H1 (cell line): ENCODE results near the gene ISL2. TPM values are rescaled to one million over a fixed set of nuclear protein-coding genes. Genes with fewer than 3 reads are reported as not detected.

ENCODE experiments used
- CTCF ChIA-PET: fragments of 300-600 bp; sonication (Branson Sonifier 250); formaldehyde crosslinking; loops from one replicate; lab custom pipeline; 2021; ENCODE audit not compliant: partially characterized antibody; lab: Charles Lee
- POLR2A ChIA-PET: fragments of 300-600 bp; sonication (Branson Sonifier 250); formaldehyde crosslinking; loops from one replicate; lab custom pipeline; 2021; ENCODE audit warnings: inconsistent platforms; ENCODE audit not compliant: partially characterized antibody; lab: Charles Lee
- DNase-seq, 2 experiments: peaks; one replicate each; pipeline versions ENCODE4 v3.0.0 to v3.0.0-alpha.2; 2010 to 2022; ENCODE audit warnings: low spot score in 2 of 2, low read depth in 1 of 2, mixed read lengths in 1 of 2
- FAIRE-seq: peaks from 2 replicates; lab custom pipeline; 2011; peaks lifted over from hg19 to GRCh38; lab: Jason Lieb, UNC
- H2AFZ ChIP-seq: 2 replicates; pipeline ENCODE4 v1.8.1; 2012; ENCODE audit warnings: low read length, inconsistent platforms
- H2AK5ac ChIP-seq: 2 replicates; pipeline ENCODE4 v1.6.1; 2013; ENCODE audit warnings: low read depth, low read length
- H2BK120ac ChIP-seq: replicated peaks from 2 replicates; pipeline ENCODE3; 2013; ENCODE audit warnings: low read depth, low read length, inconsistent platforms
- H2BK12ac ChIP-seq: 2 replicates; pipeline ENCODE4 v1.6.1; 2013; ENCODE audit warnings: low read depth, low read length
- H2BK15ac ChIP-seq: 2 replicates; pipeline ENCODE4 v1.6.1; 2013; ENCODE audit warnings: low read length
- H2BK20ac ChIP-seq: 2 replicates; pipeline ENCODE4 v1.6.1; 2013; ENCODE audit warnings: low read length
- H2BK5ac ChIP-seq: 2 replicates; pipeline ENCODE4 v1.6.1; 2013; ENCODE audit warnings: low read depth, low read length
- H3K14ac ChIP-seq: 2 replicates; pipeline ENCODE4 v1.6.1; 2013; ENCODE audit warnings: inconsistent platforms; ENCODE audit not compliant: insufficient read length
- H3K18ac ChIP-seq: 2 replicates; pipeline ENCODE4 v1.6.1; 2013; ENCODE audit warnings: low read length; ENCODE audit errors: extremely low read depth
- H3K23ac ChIP-seq: 2 replicates; pipeline ENCODE4 v1.6.1; 2013; ENCODE audit warnings: inconsistent platforms; ENCODE audit not compliant: insufficient read length
- H3K23me2 ChIP-seq: 2 replicates; pipeline ENCODE4 v1.6.1; 2013; ENCODE audit warnings: low read depth, low read length
- H3K27ac ChIP-seq: 2 replicates; pipeline ENCODE4 v1.6.1; 2011; ENCODE audit warnings: low read depth, low read length, inconsistent platforms
- H3K27me3 ChIP-seq, 4 experiments: replicated peaks in 1 of 4; 1 replicate in 1 of 4; 2 replicates in 3 of 4; pipeline versions ENCODE4 v1.6.1 to v1.8.1; 2011 to 2013; ENCODE audit warnings: low read length in 3 of 4, mild to moderate bottlenecking in 3 of 4, inconsistent platforms in 2 of 4, mixed read lengths in 2 of 4, moderate library complexity in 1 of 4; ENCODE audit not compliant: control insufficient read depth in 3 of 4, insufficient read depth in 3 of 4; ENCODE audit errors: extremely low read depth in 1 of 4
- H3K36me3 ChIP-seq, 4 experiments: 2 replicates each; pipeline versions ENCODE4 v1.6.1 to v1.8.1; 2011 to 2013; ENCODE audit warnings: mild to moderate bottlenecking in 4 of 4, low read length in 3 of 4, moderate library complexity in 2 of 4, control low read depth in 1 of 4, inconsistent platforms in 1 of 4; ENCODE audit not compliant: insufficient read depth in 4 of 4, control insufficient read depth in 2 of 4
- H3K4ac ChIP-seq: replicated peaks from 2 replicates; pipeline ENCODE3; 2013; ENCODE audit warnings: low read length, low read depth, mixed read lengths, inconsistent platforms; ENCODE audit not compliant: insufficient read length
- H3K4me1 ChIP-seq, 4 experiments: replicated peaks in 1 of 4; 1 replicate in 1 of 4; 2 replicates in 3 of 4; pipeline versions ENCODE4 v1.6.1 to v1.8.1; 2011 to 2013; ENCODE audit warnings: low read length in 3 of 4, inconsistent platforms in 2 of 4, mixed read lengths in 1 of 4; ENCODE audit not compliant: insufficient read depth in 4 of 4, control insufficient read depth in 3 of 4
- H3K4me2 ChIP-seq, 2 experiments: 2 replicates each; pipeline versions ENCODE4 v1.6.1 to v1.8.1; 2011 to 2013; ENCODE audit warnings: low read depth in 2 of 2, low read length in 2 of 2, control low read depth in 1 of 2, inconsistent platforms in 1 of 2, mild to moderate bottlenecking in 1 of 2; ENCODE audit not compliant: insufficient read depth in 1 of 2
- H3K4me3 ChIP-seq, 4 experiments: fragments of 200-600, 300-600 bp in 1 of 4; sonication (generic), shearing (Covaris generic), sonication (Bioruptor Twin) in 1 of 4; 2 replicates each; pipeline versions ENCODE4 v1.5.1 to v1.8.1; 2011 to 2016; ENCODE audit warnings: low read length in 4 of 4, low read depth in 3 of 4, control low read depth in 2 of 4, inconsistent platforms in 2 of 4, mild to moderate bottlenecking in 2 of 4, mixed read lengths in 1 of 4, moderate library complexity in 1 of 4; ENCODE audit not compliant: insufficient read depth in 2 of 4; ENCODE audit errors: extremely low read depth in 1 of 4
- H3K56ac ChIP-seq: replicated peaks from 2 replicates; pipeline ENCODE3; 2013; ENCODE audit warnings: low read depth, mild to moderate bottlenecking, mixed read lengths, low read length, inconsistent platforms; ENCODE audit not compliant: insufficient read length
- H3K79me1 ChIP-seq: 2 replicates; pipeline ENCODE4 v1.6.1; 2013; ENCODE audit warnings: low read depth, low read length, control low read depth
- H3K79me2 ChIP-seq, 2 experiments: 2 replicates each; pipeline versions ENCODE4 v1.6.1 to v1.8.1; 2012 to 2013; ENCODE audit warnings: low read length in 2 of 2, mild to moderate bottlenecking in 2 of 2, inconsistent platforms in 1 of 2; ENCODE audit not compliant: insufficient read depth in 2 of 2, control insufficient read depth in 1 of 2
- H3K9ac ChIP-seq, 4 experiments: replicated peaks in 1 of 4; 1 replicate in 1 of 4; 2 replicates in 3 of 4; pipeline versions ENCODE4 v1.6.1 to v1.8.1; 2011 to 2013; ENCODE audit warnings: low read depth in 3 of 4, low read length in 3 of 4, control low read depth in 2 of 4, mild to moderate bottlenecking in 2 of 4, moderate library complexity in 2 of 4, inconsistent platforms in 1 of 4; ENCODE audit errors: extremely low read depth in 1 of 4
- H3K9me3 ChIP-seq, 2 experiments: 2 replicates each; pipeline versions ENCODE4 v1.6.1 to v1.8.1; 2012 to 2013; ENCODE audit warnings: mild to moderate bottlenecking in 2 of 2, moderate library complexity in 2 of 2, control low read depth in 1 of 2, inconsistent platforms in 1 of 2, low read depth in 1 of 2, low read length in 1 of 2, mixed read lengths in 1 of 2; ENCODE audit not compliant: insufficient read depth in 2 of 2
- H4K20me1 ChIP-seq, 2 experiments: replicated peaks in 1 of 2; 2 replicates each; pipeline versions ENCODE3 to v1.8.1; 2011 to 2013; ENCODE audit warnings: inconsistent platforms in 2 of 2, low read length in 2 of 2, mild to moderate bottlenecking in 1 of 2; ENCODE audit not compliant: insufficient read depth in 2 of 2, control insufficient read depth in 1 of 2
- H4K5ac ChIP-seq: 2 replicates; pipeline ENCODE4 v1.6.1; 2013; ENCODE audit warnings: low read length, low read depth, mixed read lengths, inconsistent platforms; ENCODE audit not compliant: insufficient read length
- H4K8ac ChIP-seq: 2 replicates; pipeline ENCODE4 v1.8.0; 2013; ENCODE audit warnings: mild to moderate bottlenecking, moderate library complexity, low read length, inconsistent platforms; ENCODE audit not compliant: insufficient read depth; ENCODE audit errors: extremely low read depth
- H4K91ac ChIP-seq: replicated peaks from 2 replicates; pipeline ENCODE3; 2013; ENCODE audit warnings: low read length, mixed read lengths, inconsistent platforms; ENCODE audit not compliant: insufficient read length
- BACH1 ChIP-seq: IDR thresholded peaks from 2 replicates; pipeline ENCODE4 v1.6.1; 2012; ENCODE audit warnings: low read length, improper control_type of control experiment
- CREB1 ChIP-seq: IDR thresholded peaks from 2 replicates; pipeline ENCODE4 v1.6.1; 2012; ENCODE audit warnings: inconsistent platforms
- HDAC2 ChIP-seq, 2 experiments: fragments of 300-600 bp in 1 of 2; sonication (generic) in 1 of 2; IDR thresholded peaks; 2 replicates each; pipeline ENCODE4 v1.6.1; 2011 to 2012; ENCODE audit warnings: low read depth in 2 of 2, low read length in 2 of 2, mild to moderate bottlenecking in 2 of 2, moderate library complexity in 2 of 2, borderline replicate concordance in 1 of 2, inconsistent platforms in 1 of 2
- JUND ChIP-seq: IDR thresholded peaks from 2 replicates; pipeline ENCODE4 v1.6.1; 2011; ENCODE audit warnings: mild to moderate bottlenecking, improper control_type of control experiment, low read length
- NRF1 ChIP-seq: IDR thresholded peaks from 2 replicates; pipeline ENCODE4 v1.6.1; 2011; ENCODE audit warnings: mild to moderate bottlenecking, low read depth, low read length, improper control_type of control experiment
- RFX5 ChIP-seq: IDR thresholded peaks from 2 replicates; pipeline ENCODE4 v1.6.1; 2011; ENCODE audit warnings: low read depth, low read length, improper control_type of control experiment, borderline replicate concordance
- SP2 ChIP-seq: IDR thresholded peaks from 2 replicates; pipeline ENCODE4 v1.6.1; 2012; ENCODE audit warnings: mild to moderate bottlenecking, low read length, inconsistent platforms
- SP4 ChIP-seq: IDR thresholded peaks from 2 replicates; pipeline ENCODE4 v1.6.1; 2012; ENCODE audit warnings: low read length, inconsistent platforms
- WGBS, 2 experiments: shearing (Covaris generic) in 1 of 2; methylation state at CpG; one replicate each; pipeline versions ENCODE4 v1.1.6 to v1.1.7; 2013 to 2015; ENCODE audit warnings: low lambda C conversion rate in 2 of 2, mixed read lengths in 2 of 2, inconsistent platforms in 1 of 2, low coverage in 1 of 2, missing lambda C conversion rate in 1 of 2; ENCODE audit not compliant: insufficient replicate concordance in 2 of 2, insufficient coverage in 1 of 2, insufficient read length in 1 of 2; ENCODE audit errors: extremely low coverage in 1 of 2, missing lambda C conversion rate in 1 of 2; 5-methylcytosine and 5-hydroxymethylcytosine counted together
- polyA plus RNA-seq, 7 experiments: library from polyadenylated mRNA; depleted of rRNA in 3 of 7; stranded (reverse) in 5 of 7; unstranded in 2 of 7; fragments of >200 nt in 5 of 7; fragments of 200-250 nt in 2 of 7; gene quantifications; 1 replicate in 5 of 7; 2 replicates in 1 of 7; 4 replicates in 1 of 7; pipeline versions ENCODE4 v1.2.1 to v1.2.3, GENCODE V29; 2011 to 2013; ENCODE audit warnings: missing spikeins in 2 of 7, mixed read lengths in 2 of 7
- total RNA-seq: library from RNA; stranded (reverse); fragmentation: NEBNext Ultra II Directional; extraction: Animal tissue kit (Norgen Biotek cat#: 25700); gene quantifications from 2 replicates; pipeline ENCODE4 v1.2.1, GENCODE V29; 2021

The ISL2 gene
- total and polyA plus RNA-seq, 2 of the 8 experiments (the other 6 are each of a cell fraction or from before 2014, with no cell fraction given) = 0.32 to 0.99 TPM

DNA sequence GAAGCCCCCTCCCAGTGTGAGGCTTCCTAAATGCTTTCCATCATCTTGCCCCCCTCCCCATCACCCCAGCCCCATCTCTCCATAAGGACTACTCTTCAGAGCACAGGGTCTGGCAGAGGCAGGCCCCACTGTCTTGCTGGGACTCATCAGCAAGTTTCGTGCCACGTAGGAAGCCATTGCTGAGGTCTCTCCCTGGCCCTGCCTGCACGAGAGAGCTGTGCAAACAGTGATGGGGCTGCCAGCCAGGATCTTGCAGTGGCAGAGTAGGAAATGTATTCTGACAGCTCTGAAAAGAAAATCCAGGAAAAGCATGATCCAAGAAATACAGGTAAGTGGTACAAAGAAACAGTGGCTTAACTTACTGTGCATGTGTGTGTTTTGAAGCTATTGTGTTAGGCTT, 22.6 kb downstream of the ISL2 start:
- Histone ChIP-seq H3K18ac (no peak overlapping the region), H3K4me1 (no peaks in the 10 kb centered on the region), H2BK120ac (no peak overlapping the region)
- TF ChIP-seq RFX5 = no peak
- TF ChIP-seq BACH1 = no peak
- TF ChIP-seq CREB1 = no peak
- no peak for TF ChIP-seq HDAC2 (IDR thresholded peaks at IDR 0.05; ENCODE audit: borderline replicate concordance in 1 of 2, low read depth in 2 of 2, low read length in 2 of 2)
- TF ChIP-seq NRF1 = no peak
- no peak for TF ChIP-seq SP2
- no peak for TF ChIP-seq SP4
- TF ChIP-seq JUND = no peak
- TF ChIP-seq, all 59 proteins: peak for 0
- Histone ChIP-seq H2BK5ac (no peak overlapping the region), H4K5ac (no peak overlapping the region), H4K20me1 (no peaks in the 10 kb centered on the region), H3K4me2 (no peak overlapping the region), H3K56ac (no peak overlapping the region), H4K91ac (no peak overlapping the region), H3K27ac (no peak overlapping the region), H3K79me2 (no peaks in the 10 kb centered on the region), H3K14ac (no peak overlapping the region), H3K36me3 (no peaks in the 10 kb centered on the region), H3K27me3 (no peaks in the 10 kb centered on the region; a peak in 1 of 7 replicates), H3K23me2 (no peaks in the 10 kb centered on the region; the same call in 1 of the 2 replicates), H3K9ac (no peak overlapping the region), H2BK12ac (no peak overlapping the region), H3K4me3 (no peak overlapping the region), H4K8ac (no peak overlapping the region), H3K4ac (no peak overlapping the region), H3K9me3 (no peaks in the 10 kb centered on the region), H2BK20ac (no peak overlapping the region), H3K79me1 (no peaks in the 10 kb centered on the region), H2BK15ac (no peak overlapping the region), H2AFZ (no peak overlapping the region), H3K23ac (no peak overlapping the region), H2AK5ac (no peak overlapping the region)
- ChIA-PET CTCF (no interaction called here), POLR2A (no interaction called here)
- FAIRE-seq (no peak), DNase-seq (no peak)
- WGBS, 2 experiments = 79% methylated on average over 3 of the region's 3 CpGs; no CpG with 5 or more reads in 1 of the 2 experiments
